Mucosa of stomach (tissue), 1 donor: ENCODE results near the gene AQP12B.
"Not testable (repeated sequence)": the region's sequence is repeated elsewhere in the genome, so short reads cannot be mapped to it uniquely, and the experiment has no call there.

ENCODE experiments used
- H3K27me3 ChIP-seq: one replicate; pipeline ENCODE4 v1.7.0; 2013; ENCODE audit warnings: mild to moderate bottlenecking, low read length; ENCODE audit not compliant: control insufficient read depth, insufficient read depth
- H3K36me3 ChIP-seq: one replicate; pipeline ENCODE4 v1.7.0; 2013; ENCODE audit warnings: low read length; ENCODE audit not compliant: control insufficient read depth, insufficient read depth
- H3K4me1 ChIP-seq: one replicate; pipeline ENCODE4 v1.7.0; 2013; ENCODE audit warnings: mild to moderate bottlenecking, low read length; ENCODE audit not compliant: control insufficient read depth, insufficient read depth
- H3K4me3 ChIP-seq: one replicate; pipeline ENCODE4 v1.7.0; 2013; ENCODE audit warnings: low read length
- H3K9ac ChIP-seq: one replicate; pipeline ENCODE4 v1.7.0; 2013; ENCODE audit warnings: mild to moderate bottlenecking, low read length, moderate library complexity
- H3K9me3 ChIP-seq: one replicate; pipeline ENCODE4 v1.7.0; 2013; ENCODE audit warnings: mild to moderate bottlenecking, low read length, moderate library complexity; ENCODE audit not compliant: control insufficient read depth
- donor health status: Pancreatic carcinoma.

AQP12B gene

GRCh38 chr2:240659883-240660282 is 22.8 kb downstream of the AQP12B start:
- not testable (repeated sequence) for H3K4me3 ChIP-seq

GRCh38 chr2:240655931-240656886 is 26.5 kb downstream of the AQP12B start:
- H3K4me1 ChIP-seq: no peaks in the 10 kb centered on the region
- no peaks in the 10 kb centered on the region for H3K36me3 ChIP-seq
- H3K9ac ChIP-seq: no peak overlapping the region
- no peaks in the 10 kb centered on the region for H3K9me3 ChIP-seq
- H3K27me3 ChIP-seq: peaks cover 8% of the 10 kb centered on the region
- no peak overlapping the region for H3K4me3 ChIP-seq

More at GRCh38 chr2:240659883-240660282, 22.8 kb downstream of the AQP12B start:
- H3K4me1 ChIP-seq, H3K27me3 ChIP-seq, H3K36me3 ChIP-seq, H3K9ac ChIP-seq, H3K9me3 ChIP-seq: not testable (repeated sequence)

GRCh38 chr2:240651185-240651584 is 31.5 kb downstream of the AQP12B start:
- peaks cover 41% of the 10 kb centered on the region for H3K27me3 ChIP-seq
- no peak overlapping the region for H3K9ac ChIP-seq
- no peaks in the 10 kb centered on the region for H3K9me3 ChIP-seq
- H3K4me1 ChIP-seq: no peaks in the 10 kb centered on the region
- no peak overlapping the region for H3K4me3 ChIP-seq
- H3K36me3 ChIP-seq: no peaks in the 10 kb centered on the region

GRCh38 chr2:240650254-240650965 is 32.3 kb downstream of the AQP12B start:
- no peaks in the 10 kb centered on the region for H3K9me3 ChIP-seq
- no peak overlapping the region for H3K4me3 ChIP-seq
- H3K9ac ChIP-seq: no peak overlapping the region
- no peaks in the 10 kb centered on the region for H3K4me1 ChIP-seq
- H3K36me3 ChIP-seq: no peaks in the 10 kb centered on the region
- H3K27me3 ChIP-seq: peaks cover 37% of the 10 kb centered on the region

- H3K4me1 ChIP-seq: no peaks in the 10 kb centered on the region
- peaks cover 37% of the 10 kb centered on the region for H3K27me3 ChIP-seq
- H3K9me3 ChIP-seq: no peaks in the 10 kb centered on the region
- H3K36me3 ChIP-seq: no peaks in the 10 kb centered on the region
- H3K4me3 ChIP-seq: no peak overlapping the region
- H3K9ac ChIP-seq: no peak overlapping the region
Measured at GRCh38 chr2:240649331-240649730, 33.4 kb downstream of the AQP12B start.

DNA sequence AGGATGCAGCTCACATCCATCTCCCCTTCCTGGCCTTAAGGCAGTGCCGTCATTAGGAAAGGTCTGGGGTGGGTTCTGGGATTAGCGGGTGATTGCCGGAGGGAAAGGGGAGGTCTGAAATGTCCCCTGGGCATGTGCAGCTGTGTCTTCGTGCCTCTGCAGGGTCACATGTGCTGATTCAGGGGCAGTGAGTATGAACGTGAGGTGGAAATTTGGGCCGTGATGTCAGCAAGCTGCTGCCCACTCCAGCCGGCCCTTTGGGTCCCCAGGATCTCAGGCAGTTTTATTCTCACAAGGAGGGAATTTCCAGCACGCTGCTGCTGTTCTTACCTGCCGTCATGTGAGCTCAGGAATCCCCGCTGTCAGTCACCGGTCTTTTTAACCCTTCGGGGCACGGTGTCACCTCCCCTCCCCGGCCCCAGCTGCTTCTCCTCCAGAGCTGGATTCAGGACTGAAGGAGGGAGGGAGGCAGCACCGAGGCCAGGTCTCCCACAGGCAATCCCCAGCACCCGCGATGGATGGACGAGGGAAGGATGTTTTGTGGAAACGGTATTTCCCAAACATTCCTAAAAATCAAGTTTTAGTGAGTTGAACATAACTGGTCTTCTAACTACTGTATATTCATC is 33.9 kb downstream of the AQP12B start:
- H3K4me3 ChIP-seq: no peak overlapping the region
- no peak overlapping the region for H3K9ac ChIP-seq
- H3K9me3 ChIP-seq: no peaks in the 10 kb centered on the region
- no peaks in the 10 kb centered on the region for H3K4me1 ChIP-seq
- H3K27me3 ChIP-seq: peaks cover 37% of the 10 kb centered on the region
- no peaks in the 10 kb centered on the region for H3K36me3 ChIP-seq

GRCh38 chr2:240648155-240648649 is 34.5 kb downstream of the AQP12B start:
- no peak overlapping the region for H3K9ac ChIP-seq
- no peaks in the 10 kb centered on the region for H3K4me1 ChIP-seq
- H3K4me3 ChIP-seq: no peak overlapping the region
- H3K9me3 ChIP-seq: no peaks in the 10 kb centered on the region
- no peaks in the 10 kb centered on the region for H3K36me3 ChIP-seq
- peaks cover 37% of the 10 kb centered on the region for H3K27me3 ChIP-seq

DNA sequence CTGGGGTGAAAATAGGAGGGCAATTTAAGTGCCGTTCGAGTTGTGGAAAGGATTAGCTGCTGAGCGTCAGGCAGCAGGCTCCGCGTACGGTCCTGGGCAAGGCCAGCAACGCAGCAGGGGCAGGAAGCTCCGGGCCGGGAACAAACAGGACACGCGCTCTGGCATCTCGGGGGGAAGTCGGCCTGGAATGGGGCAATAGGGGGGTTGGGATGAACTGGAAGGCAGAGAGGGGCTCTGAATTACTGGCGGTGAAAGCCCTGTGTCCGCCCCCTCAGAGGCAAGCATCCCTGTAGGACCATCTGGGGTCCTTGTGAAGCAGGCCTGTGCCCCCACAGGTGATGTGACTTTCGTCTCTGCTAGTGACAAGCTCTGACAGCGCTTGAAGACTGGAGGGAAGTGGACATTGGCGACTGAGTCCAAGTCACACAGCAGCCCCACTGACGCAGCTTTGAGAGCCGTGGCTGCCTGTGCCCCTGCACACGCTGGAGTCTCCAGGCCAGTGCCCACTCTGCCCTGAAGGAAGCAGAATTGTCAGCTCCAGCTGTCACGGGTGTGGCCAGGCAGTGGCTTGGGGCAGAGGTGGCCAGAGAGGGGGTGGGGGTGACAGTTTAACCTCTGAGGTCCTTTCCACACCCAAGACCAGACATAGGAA is 35.1 kb downstream of the AQP12B start:
- Histone ChIP-seq H3K9ac (no peak overlapping the region), H3K9me3 (no peaks in the 10 kb centered on the region), H3K36me3 (no peaks in the 10 kb centered on the region), H3K4me3 (no peak overlapping the region), H3K4me1 (no peaks in the 10 kb centered on the region), H3K27me3 (peaks cover 37% of the 10 kb centered on the region)

DNA sequence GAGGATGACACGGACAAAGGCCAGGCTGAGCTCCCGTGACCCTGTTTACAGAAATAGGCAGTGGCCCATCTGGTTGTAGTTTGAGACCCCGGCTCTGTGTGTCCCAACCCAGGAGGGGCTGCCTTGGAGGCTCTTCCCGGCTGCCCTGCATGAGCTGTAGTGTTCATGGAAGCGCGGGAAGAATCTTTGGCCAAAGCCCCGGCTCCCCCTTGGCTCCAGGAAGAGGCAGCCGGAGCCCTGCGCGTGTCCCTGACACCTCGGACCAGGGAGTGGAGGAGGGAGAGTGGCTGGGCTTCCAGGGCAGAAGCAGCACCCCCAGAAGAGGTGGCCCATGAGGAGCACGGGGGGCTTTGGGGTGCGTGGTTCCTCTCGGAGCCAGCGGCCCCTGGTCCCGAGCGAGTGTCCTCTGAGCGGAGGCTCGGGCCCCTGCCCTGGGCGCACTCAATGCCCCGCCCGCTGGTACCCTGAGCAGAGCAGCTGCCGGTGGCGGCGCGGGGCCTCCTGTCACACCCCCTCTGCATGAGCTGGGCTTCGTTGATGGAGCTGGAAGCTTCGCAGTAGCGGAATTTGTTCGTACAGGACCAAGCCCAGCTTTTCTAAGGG is 35.7 kb downstream of the AQP12B start:
- H3K9me3 ChIP-seq: no peaks in the 10 kb centered on the region
- no peaks in the 10 kb centered on the region for H3K36me3 ChIP-seq
- H3K9ac ChIP-seq: no peak overlapping the region
- peaks cover 33% of the 10 kb centered on the region for H3K27me3 ChIP-seq
- H3K4me1 ChIP-seq: no peaks in the 10 kb centered on the region
- no peak overlapping the region for H3K4me3 ChIP-seq

DNA sequence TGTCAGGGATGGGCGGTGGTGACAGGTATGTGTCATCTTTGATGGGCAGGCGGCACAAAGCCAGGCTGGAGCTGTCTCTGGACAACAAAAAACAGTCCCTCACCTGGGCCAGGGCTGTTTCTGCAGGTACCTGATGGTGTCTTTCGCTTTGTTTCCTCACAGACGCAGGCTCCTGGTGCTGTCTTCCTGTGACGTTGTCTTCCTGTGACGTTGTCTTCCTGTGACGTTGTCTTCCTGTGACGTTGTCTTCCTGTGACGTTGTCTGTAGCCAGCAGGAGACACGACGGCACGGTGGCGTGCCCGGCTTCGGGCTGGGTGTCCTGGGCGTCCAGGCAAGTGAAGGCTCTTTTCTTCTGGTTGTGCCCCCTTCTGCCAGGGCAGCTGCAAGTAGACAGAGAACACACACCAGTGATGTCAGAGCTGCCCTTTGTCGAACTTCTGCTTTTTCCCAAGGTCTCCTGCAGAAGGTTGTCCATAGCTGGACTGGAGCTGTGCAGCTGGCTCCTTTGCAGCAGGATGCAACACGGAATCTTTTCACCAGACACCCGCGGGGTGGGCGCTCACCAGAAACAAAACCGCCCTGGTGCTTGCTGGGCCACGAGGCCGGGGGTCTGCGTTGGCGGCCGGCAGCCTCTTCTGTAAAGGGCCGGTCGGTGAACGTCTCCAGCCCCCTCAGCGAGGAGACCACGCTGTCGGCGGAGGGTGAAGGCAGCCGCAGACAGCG is 36.3 kb downstream of the AQP12B start:
- H3K9me3 ChIP-seq: no peaks in the 10 kb centered on the region
- H3K27me3 ChIP-seq: peaks cover 33% of the 10 kb centered on the region
- no peak overlapping the region for H3K4me3 ChIP-seq

GRCh38 chr2:240645801-240646175 is 36.9 kb downstream of the AQP12B start:
- Histone ChIP-seq H3K27me3 (peaks cover 31% of the 10 kb centered on the region), H3K36me3 (no peaks in the 10 kb centered on the region), H3K9ac (no peak overlapping the region), H3K4me1 (no peaks in the 10 kb centered on the region), H3K4me3 (no peak overlapping the region), H3K9me3 (no peaks in the 10 kb centered on the region)

More for the DNA sequence above, 36.3 kb downstream of the AQP12B start:
- no peaks in the 10 kb centered on the region for H3K4me1 ChIP-seq
- H3K36me3 ChIP-seq: no peaks in the 10 kb centered on the region
- H3K9ac ChIP-seq: no peak overlapping the region
